ENCODE results near the gene RAB23.
A peak's percentile ranks its signal among the peaks of the same experiment; 100 is the strongest.
"Not testable (repeated sequence)": the region's sequence is repeated elsewhere in the genome, so short reads cannot be mapped to it uniquely, and the experiment has no call there.

Gene RAB23

DNA sequence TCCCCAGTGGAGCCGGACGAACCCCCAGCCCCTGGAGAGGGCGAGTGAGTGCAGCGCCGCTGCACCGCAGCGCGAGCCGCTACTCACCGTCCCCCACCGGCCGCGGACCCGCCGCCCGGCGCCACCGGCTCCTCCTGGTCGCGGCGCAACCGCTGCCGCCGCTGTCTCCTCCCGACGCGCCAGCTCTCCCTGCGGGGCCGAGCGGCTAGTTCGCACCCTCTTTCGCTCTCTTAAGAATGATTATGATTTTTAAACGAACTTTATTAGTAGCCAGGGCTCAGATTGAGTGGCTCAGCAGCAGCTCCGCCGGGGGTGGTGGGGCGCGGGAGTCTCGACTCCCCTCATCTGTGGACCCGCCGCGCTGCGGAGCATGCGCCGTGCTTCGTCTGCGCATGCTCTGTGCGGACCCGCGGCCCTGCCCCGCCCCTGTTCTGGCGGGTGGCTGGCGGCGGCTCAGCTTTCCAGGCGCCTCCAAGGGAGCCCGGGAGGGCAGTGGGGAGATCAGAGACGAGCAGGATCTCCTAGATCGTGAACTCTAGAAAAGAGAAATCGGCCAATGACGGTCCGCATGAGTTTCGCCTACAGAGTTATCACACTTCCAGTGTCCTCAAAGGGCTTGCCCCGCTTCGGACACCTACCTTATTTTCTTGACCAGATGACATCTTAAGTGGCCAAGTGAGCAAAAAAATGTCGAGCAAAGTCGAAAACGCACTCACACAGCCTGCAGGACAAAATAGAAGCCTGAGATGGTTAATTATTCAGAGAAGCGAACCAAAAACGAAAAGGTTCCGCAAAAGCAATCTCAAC, at the start of gene RAB23:
Gene RAB23, minus strand, starts transcription at position 372 of the 807 bp plus-strand sequence. CDS start 11,927 bp downstream, outside the sequence.
- DNase-seq = peak; percentile 86 to 93 (median 91)

DNA sequence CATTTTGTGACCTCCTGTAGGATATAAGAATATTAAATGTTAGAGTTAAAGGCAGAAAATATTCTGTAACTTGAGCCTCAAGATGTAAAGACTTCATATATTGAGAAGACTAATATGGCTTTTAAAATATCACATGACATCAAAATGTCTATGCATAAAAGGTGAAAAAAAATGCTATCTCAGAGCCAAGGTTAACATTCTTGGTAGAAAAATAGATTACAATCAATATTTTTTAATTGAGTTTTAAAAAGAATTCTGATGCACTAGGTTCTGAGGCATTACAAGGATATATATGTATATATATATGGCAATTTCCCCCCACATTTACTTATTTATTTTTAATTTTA, 46.2 kb upstream of the RAB23 start:
- DNase-seq = no peak

DNA sequence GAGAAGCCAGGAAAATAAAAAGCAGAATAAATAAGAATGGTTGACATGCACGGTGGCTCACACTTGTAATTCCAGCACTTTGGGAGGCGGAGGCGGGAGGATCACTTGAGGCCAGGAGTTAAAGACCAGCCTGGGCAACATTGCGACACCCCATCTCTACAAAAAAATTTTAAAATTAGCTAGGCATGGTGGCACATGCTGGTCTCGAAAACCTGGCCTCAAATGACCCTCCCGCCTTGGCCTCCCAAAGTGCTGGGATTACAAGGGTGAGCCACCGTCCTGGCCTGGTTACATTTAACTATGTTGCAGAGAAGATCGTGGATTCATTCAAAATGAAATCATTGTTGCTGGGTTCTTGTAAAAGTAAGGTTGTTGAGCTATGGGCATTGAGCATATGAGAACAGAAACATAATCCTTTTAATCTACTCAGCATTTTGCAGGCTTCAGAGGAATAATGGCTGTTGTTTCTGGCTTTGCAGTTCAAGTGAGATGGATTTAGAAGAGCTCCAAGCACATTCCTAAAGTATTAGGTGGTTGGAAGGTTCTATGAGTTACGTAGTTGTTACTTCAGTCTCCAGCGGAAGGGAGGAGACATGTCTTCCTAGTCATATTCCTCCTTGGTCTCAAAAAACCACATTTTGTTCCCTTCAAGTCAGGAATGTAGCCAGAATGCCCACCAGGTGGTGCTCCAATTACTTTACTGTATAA, 45.6 kb upstream of the RAB23 start:
- DNase-seq = peak; percentile 53 to 59 (median 58)

DNA sequence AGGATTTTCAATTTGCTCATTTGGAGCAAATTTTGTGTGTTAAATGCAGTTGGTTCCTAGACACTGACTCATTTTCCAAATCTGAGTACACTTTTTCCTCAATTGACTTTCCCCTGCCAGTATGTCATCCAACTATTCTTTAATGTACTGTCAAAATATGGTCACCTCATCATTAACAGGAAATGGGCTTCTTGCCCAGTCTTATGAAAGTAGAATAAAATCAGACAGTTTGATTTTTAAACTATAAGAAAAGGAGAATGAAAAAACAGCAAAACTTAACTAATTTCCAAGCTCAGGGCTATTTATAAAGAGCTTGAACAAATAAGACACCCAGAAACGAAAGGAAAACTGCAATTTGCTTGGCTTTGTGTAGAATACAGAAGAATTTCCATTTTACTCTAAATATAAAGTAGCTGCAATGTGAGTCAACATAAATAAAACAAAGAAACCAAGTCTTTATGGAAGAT, 43.7 kb upstream of the RAB23 start:
- DNase-seq = no peak

DNA sequence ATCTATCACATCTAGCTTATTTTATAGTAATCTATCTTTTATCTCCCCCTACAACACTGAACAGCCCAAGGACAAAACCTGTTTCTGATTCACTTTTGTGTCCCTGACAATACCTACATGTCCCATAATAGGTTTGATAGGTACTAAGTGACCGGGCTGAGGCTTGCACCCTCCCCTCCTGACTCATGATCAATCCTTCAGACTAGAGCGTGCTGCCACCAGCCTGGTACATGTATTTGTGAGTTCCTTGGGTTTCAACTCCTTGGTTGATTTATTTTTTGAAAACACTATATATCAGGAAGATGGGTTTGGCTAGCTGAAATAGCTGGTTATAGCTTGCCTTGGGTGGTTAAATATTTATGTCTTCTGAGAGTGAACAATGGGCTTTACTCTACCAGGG, 41.6 kb upstream of the RAB23 start:
- DNase-seq = no peak

DNA sequence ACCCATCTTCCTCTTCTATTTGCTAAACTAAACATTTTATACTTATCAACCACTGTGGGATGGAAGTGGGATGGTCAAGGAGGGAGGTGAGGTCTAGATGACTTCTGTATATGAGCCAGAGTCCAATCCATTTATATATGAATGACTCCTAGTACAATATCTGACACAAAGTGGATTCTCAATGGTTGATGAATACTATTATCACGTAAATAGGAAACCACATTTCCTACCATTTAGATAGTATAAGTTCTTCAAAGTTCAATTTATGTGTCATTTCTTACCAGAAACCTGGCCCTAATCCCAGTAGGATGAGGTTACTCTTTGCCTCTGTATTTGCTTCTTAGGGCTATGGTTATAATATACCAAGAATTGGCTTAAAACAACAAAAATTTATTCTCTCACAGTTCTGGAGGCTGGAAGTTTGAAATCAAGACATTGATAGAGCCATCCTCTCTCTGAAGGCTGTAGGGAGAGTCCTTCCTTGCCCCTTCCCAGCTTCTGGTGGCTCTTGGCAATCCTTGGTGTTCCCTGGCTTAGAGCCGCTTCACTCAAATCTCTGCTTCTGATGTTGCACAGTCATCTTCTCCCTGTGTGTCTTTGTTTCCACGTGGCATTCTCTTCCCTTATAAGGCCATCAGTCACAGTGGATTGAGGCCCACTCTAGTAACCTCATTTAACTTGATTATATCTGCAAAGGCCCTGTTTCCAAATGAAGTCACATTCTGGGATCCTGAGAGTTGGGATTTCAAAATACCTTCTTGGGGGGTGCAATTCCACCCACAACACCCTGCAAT, 41.0 kb upstream of the RAB23 start:
- DNase-seq = no peak

DNA sequence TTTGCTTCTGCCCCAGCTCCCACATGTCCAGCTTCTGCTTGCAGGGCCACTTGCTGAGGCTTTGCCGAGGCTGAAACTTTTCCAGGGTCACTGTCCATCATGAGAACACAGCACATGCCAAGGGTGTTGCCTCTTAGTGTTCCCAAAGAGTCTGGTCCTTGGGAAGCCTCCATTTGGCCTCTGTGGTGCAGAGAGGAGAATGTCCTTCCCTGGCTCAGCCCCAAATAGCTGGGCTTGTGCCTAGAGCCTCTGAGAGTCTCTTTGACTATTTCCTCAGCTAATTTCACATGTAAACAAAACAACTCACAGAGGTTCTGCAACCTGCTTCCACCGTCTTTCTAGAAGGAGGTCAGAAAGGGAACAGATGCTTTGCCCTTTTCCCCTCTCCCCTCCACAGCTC, 40.4 kb upstream of the RAB23 start:
- DNase-seq = no peak

DNA sequence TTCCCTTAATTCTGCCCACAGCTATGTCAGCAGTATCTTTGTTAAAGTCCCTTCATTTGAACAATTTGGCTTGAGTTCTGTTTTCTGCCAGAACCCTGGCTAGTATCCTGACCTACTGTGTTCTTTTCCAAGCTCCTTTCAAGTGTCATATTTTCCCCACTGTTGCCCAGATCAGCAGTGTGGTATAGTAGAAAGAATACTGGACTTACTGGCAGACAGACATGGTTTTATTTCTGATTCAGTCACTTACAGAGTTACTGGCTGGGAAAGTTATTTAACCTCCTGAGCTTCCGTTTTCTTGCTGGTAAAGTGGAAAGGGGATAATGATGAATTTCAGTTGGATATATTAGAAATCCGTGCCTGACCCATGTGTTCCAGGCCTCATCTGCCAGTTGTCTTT, 39.8 kb upstream of the RAB23 start:
- no peak for DNase-seq

DNA sequence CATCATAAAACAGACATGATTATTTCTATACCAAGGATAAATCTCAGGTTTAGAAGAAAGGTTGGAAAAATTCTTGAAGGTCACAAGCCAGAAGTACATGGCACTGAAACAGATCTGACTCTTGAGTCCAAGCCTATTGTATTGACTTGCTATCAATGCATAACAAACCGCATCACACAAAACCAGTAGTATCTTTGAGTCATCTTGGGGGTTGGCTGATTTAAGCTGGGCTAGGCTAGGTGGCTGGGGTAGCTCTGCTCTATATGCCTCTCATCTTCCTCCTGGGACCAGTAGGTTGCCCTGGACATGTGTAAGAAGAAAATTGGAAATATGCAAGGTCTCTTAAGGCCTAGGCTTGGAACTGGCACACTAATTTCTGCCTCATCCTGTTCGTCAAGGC, 37.0 kb upstream of the RAB23 start:
- DNase-seq = no peak

DNA sequence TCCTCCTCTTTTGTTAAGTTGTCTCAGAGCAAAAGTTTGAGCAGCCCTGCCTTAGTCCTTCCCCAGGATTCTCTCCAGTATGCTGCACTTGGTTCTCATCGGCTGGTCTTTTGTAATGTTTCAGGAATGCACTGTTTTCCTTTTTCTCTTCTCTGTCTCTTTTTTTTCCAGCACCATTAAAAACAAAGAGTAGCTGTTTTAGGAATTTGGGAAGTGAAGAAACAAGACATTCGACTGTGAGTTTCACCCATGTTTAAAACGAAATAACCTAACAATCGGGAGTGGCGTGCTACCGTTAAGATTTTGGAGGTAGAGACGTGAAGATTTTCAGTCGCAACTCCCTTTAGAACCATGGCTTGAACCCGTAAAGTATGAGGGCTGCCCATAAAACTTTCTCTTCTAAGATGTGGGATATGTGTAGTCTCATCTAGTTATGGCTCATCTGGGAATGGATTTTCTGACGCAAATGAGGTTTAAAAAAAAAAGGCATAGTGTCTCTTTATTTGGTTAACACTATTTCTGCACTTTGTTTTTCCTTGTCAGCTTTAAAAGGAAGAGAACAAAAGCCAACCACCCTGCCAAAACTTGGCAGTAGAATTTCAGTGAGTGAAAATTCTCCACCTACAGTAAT, 35.9 kb upstream of the RAB23 start:
- DNase-seq = no peak

DNA sequence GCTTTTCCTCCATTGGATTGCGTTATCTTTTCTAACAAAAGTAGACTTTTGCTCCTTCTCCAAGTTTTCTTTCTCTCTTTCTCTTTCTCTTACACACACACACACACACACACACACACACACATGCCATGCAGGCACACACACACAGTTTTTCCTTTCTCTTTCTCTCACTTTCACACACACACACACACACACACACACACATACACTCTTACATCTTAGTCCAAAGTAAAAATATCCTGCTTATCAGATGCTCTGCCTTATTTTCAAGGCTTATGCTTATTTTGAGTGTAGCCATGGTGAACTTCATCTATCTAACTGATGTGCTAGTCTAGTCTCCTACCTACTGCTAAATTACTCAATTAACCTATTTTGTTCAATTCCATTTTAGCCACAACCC, 34.4 kb upstream of the RAB23 start:
- no peak for DNase-seq

DNA sequence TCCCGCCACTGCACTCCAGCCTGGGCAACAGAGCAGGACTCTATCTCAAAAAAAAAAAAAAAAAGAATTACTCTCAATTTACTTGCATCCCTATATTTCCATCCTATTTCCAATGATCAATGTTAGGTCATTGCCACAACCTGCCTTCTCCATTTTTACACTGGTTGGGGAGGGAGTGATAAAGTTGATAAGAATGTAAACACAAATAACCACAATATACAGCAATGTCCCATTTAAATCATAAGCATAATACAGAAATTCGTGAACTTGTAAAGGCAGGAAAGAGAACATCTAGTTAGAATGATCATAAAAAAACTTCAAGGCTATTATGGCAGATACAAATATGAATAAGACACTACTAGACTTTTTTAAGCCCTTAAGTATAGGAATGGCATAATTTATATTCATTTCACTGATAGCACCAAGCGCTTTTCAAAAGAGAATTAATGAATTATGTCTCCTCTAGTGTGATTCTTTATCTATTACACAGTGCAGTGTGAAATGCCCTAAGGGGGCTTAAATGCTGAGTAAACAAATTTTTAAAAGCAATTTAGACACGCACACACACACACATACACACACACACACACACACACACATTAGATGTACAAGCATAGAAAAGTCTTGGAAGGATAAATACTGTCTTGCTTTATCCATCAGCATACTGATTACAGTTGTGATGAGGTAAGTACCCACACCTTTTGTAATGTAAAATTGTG, 33.5 kb upstream of the RAB23 start:
- DNase-seq = no peak

DNA sequence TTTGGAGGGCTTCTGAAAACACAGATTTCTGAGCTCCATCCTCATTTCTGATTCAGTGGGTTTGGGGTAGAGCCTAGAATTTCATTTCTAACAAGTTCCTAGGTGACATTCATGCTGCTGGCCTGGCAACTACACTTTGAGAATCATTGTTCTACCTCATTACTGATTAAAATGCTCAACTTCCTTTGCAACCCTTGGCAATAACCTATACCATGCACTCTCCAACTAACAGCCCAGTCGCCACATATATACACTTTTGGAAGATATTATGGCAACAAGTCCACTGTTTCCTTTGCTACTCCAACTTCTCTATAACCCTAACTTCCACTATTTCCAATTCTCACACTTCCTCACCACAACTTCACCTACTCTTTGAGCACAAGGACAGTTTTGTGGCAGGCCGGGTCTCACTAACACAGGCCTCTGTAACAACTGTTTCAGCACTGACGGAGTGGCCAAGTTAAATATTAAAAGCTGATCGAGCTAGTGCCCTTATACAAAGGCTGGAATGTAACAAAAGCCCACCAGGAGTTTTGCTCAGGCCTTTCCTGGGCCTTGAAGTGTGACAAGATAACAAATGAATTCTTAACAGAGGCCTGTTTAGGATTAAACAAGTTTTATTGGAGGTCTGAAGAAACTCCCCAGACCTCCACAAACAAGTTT, 32.1 kb upstream of the RAB23 start:
- DNase-seq = no peak

DNA sequence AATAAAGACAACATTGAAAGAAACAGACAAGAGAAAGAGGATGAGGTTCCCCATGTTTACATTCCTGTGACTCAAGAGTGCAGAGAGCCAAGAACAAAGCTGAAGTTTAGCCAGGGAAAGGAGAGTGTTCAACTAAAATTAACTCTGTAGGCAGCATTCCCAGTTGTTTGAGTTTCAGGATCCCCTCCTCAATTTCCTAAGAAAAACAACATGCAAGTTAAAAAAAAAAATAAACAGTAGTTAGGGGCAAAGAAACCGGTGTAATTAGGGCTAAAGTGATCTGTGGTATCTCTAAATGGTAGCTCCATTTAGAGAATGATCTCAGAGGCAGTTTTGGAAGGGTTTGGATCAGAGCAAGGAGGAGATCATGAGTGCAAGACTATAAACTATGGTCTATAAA, 30.9 kb upstream of the RAB23 start:
- no peak for DNase-seq

DNA sequence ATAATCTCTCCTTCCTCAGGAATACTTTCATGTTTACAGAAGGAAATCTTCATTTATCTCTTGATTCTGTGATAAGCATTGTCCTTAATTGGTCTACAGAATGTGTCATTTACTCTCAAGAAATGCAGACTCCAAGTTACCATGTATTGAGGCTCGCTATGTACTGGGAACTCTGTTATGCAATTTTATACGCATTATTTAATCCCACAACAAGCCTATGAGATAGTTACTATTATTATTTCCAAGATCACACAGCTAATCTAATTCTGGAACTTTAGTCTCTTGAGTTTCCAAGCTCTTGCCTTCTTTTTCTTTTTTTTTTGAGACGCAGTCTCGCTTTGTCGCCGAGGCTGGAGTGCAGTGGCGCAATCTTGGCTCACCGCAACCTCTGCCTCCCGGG, 30.0 kb upstream of the RAB23 start:
- DNase-seq = no peak

DNA sequence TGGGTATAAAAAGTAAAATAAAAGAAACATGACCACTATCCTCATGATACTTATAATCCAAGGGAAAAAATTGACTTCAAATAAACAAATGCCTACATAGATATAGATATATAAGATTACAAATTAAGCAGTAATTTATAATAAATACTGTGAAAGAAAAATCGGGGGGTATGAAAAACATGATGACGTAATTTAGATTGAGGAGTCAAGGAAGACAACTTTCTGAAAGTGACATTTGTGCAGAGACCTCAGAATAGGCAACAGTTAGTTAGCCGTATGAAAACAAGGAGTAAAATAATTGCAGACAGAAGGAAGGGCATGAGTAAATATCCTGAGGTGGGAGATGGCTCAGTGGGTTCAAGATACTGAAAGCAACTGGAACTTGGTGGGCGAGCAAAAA, 28.2 kb upstream of the RAB23 start:
- no peak for DNase-seq

DNA sequence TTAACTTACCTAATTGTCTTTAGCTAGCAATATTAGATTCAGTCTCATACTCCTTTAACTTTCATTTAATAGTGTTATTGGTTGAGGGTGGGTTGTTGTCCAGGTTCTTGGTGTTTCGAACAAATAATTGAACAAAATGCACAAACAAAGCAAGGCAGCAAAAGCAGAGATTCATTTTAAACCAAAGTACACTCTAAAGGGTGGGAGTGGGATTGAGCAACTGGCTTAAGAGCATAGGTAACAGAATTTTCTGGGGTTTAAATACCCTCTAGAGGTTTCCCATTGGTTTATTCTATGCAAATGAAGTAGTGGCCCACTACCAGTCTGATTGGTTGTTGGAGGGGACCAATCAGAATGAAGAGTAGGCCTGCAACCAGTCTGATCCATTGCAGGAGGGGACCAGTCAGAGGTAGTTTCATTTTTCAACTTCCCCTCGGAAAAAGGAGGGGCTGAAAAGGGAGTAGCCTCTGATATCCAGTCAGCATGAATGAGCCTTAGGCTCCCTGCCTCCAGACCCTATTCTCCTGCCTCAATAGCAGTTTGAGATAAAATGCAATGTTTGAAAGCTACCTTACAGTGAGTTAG, 26.3 kb upstream of the RAB23 start:
- no peak for DNase-seq

DNA sequence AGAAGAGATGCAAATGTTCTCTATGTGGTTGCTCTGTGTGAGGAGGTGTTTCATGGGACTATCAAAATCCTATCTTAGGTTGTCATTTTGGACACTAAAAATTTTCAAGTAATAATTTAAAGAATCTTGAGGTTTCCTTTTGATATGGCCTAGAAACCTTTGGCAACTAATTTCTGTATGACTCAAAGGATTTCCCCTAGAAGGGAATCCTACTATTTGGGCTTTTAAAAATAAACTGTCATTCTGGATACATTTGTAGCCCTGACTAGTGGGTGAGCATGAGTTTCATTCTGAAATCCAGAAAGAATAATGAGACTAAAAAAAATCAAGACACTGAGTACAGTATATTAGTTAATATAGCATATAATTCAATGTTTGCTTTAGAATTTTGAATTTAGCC, 25.5 kb upstream of the RAB23 start:
- DNase-seq = peak in 1 of 3 donors; percentile 3

DNA sequence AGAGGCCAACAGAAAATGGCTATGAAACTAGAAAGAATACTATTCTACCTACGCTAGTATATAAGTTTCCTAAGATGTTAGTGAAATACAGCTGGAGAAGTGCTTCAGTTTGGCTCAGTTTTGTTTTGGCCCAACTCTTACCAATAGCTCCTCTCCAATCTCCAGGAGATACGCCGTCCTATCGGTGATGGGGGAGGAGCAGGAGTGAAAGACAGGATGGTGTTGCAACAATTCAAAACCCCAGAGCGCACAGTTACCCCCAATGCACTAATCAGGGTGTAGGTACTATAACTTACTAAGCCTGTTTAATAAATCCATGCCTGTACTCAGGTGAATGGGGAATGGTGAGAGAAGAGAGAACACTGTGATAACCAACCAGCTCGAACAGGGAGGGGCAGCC, 24.2 kb upstream of the RAB23 start:
- DNase-seq = no peak

DNA sequence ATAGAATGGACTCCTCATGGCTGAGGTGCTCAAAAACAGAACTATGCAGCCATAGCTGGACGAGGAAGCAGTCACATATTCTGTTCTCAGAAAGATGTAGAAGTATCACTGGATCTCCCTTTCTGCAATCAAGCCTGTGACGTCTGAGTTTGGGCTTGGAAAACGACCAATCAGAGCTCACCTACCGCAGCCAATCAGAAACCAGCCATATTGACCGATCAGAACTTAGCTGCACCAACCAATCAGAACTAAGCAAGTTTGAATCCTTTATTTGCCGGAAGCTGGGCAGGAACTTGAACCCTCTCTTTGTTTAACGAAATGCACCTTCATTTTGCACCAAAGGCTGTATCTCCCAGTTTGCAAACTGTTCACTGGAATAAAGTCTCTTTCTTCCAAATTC, 21.8 kb upstream of the RAB23 start:
- DNase-seq = no peak

DNA sequence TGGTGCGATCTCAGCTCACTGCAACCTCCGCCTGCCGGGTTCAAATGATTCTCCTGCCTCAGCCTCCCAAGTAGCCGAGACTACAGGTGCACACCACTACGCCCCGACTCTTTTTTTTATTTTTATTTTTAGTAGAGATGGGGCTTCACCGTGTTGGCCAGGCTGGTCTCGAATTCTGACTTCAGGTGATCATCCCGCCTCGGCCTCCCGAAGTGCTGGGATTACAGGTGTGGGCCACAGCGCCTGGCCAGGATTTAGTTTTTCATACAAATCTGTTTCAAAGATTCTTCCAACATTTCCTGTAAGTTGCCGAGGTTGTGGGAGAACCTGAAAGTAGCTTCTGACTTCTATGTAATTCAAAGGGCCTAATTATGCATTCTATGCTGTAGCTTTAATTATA, 21.4 kb upstream of the RAB23 start:
- DNase-seq = not testable (repeated sequence)

DNA sequence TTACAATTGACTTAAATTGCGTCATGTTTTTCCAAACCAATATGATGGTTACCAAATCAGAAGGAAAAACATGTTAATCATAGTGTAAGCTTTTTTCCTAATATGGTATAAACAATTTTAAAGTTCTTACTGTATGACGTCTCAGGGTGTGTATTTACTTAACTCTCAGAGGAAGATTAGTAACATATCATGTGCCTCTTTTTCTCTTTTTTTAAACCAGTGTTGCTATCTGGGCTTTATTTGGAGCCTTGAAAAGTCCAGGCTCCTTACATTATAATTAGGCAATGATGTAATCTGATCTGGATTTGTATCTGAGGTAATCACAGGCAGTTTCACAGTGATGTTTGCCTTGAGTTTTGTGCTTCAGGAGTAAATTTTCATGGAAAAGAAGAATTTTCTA, 20.4 kb upstream of the RAB23 start:
- peak; percentile 30 to 46 (median 31) for DNase-seq

Data from suppressor macrophage treated with lipopolysaccharide for 1 hour (primary cell).